ENCODE measurements around the gene PARVA.

Gene PARVA

GRCh38 chr11:12397931-12398334 lies 20.6 kb downstream of the PARVA start:
- Histone ChIP-seq H4K20me1 (ENCODE audit: control insufficient read depth, insufficient read depth, low read depth, low read length) (no peaks in the 10 kb centered on the region), H3K9me2 (replicated peaks; ENCODE audit: control insufficient read depth, low read length) (no peaks in the 10 kb centered on the region), H3K36me3 (ENCODE audit: control insufficient read depth, low read length) (no peaks in the 10 kb centered on the region), H3K9me3 (ENCODE audit: control insufficient read depth, insufficient read depth, low read length) (no peaks in the 10 kb centered on the region), H3K4me2 (ENCODE audit: low read length) (no peak overlapping the region), H3F3A (ENCODE audit: control insufficient read depth, insufficient read depth) (no peaks in the 10 kb centered on the region), H3K27me3 (ENCODE audit: control insufficient read depth, low read length) (no peaks in the 10 kb centered on the region), H3K27ac (ENCODE audit: low read depth, low read length) (no peak overlapping the region), H3K4me3 (ENCODE audit: low read length) (no peak overlapping the region), H3K4me1 (ENCODE audit: control insufficient read depth, low read length) (no peaks in the 10 kb centered on the region), H3K79me2 (ENCODE audit: control insufficient read depth, low read length) (no peaks in the 10 kb centered on the region)
- TF ChIP-seq, protein P1, sequence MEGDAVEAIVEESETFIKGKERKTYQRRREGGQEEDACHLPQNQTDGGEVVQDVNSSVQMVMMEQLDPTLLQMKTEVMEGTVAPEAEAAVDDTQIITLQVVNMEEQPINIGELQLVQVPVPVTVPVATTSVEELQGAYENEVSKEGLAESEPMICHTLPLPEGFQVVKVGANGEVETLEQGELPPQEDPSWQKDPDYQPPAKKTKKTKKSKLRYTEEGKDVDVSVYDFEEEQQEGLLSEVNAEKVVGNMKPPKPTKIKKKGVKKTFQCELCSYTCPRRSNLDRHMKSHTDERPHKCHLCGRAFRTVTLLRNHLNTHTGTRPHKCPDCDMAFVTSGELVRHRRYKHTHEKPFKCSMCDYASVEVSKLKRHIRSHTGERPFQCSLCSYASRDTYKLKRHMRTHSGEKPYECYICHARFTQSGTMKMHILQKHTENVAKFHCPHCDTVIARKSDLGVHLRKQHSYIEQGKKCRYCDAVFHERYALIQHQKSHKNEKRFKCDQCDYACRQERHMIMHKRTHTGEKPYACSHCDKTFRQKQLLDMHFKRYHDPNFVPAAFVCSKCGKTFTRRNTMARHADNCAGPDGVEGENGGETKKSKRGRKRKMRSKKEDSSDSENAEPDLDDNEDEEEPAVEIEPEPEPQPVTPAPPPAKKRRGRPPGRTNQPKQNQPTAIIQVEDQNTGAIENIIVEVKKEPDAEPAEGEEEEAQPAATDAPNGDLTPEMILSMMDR (IDR thresholded peaks at IDR 0.05; ENCODE audit: low read depth, low read length, poor library complexity, severe bottlenecking) = no peak
- TF ChIP-seq EZH2phosphoT487 (IDR thresholded peaks at IDR 0.05; ENCODE audit: borderline replicate concordance, low read length) = no peak

GRCh38 chr11:12399355-12399754 lies 22.0 kb downstream of the PARVA start:
- TF ChIP-seq, protein P1 (IDR thresholded peaks at IDR 0.05; ENCODE audit: low read depth, low read length, poor library complexity, severe bottlenecking) = no peak
- TF ChIP-seq EZH2phosphoT487 (IDR thresholded peaks at IDR 0.05; ENCODE audit: borderline replicate concordance, low read length) = no peak
- no peaks in the 10 kb centered on the region for H4K20me1 ChIP-seq (ENCODE audit: control insufficient read depth, insufficient read depth, low read depth, low read length)
- no peak overlapping the region for H3K4me3 ChIP-seq (ENCODE audit: low read length)
- H3K27ac ChIP-seq (ENCODE audit: low read depth, low read length) = no peak overlapping the region
- H3K27me3 ChIP-seq (ENCODE audit: control insufficient read depth, low read length) = no peaks in the 10 kb centered on the region
- H3K4me2 ChIP-seq (ENCODE audit: low read length) = no peak overlapping the region
- no peaks in the 10 kb centered on the region for H3K79me2 ChIP-seq (ENCODE audit: control insufficient read depth, low read length)
- H3K9me2 ChIP-seq (replicated peaks; ENCODE audit: control insufficient read depth, low read length) = no peaks in the 10 kb centered on the region
- H3K9me3 ChIP-seq (ENCODE audit: control insufficient read depth, insufficient read depth, low read length) = no peaks in the 10 kb centered on the region
- no peaks in the 10 kb centered on the region for H3K36me3 ChIP-seq (ENCODE audit: control insufficient read depth, low read length)
- H3K4me1 ChIP-seq (ENCODE audit: control insufficient read depth, low read length) = no peaks in the 10 kb centered on the region
- H3F3A ChIP-seq (ENCODE audit: control insufficient read depth, insufficient read depth) = no peaks in the 10 kb centered on the region

- no peak overlapping the region for H3K27ac ChIP-seq (ENCODE audit: low read depth, low read length)
Observed at GRCh38 chr11:12402025-12402424, 24.7 kb downstream of the PARVA start.

More at GRCh38 chr11:12402025-12402424, 24.7 kb downstream of the PARVA start:
- H3K27me3 ChIP-seq (ENCODE audit: control insufficient read depth, low read length) = no peaks in the 10 kb centered on the region
- H3K36me3 ChIP-seq (ENCODE audit: control insufficient read depth, low read length) = no peaks in the 10 kb centered on the region
- H3K79me2 ChIP-seq (ENCODE audit: control insufficient read depth, low read length) = no peaks in the 10 kb centered on the region
- H4K20me1 ChIP-seq (ENCODE audit: control insufficient read depth, insufficient read depth, low read depth, low read length) = no peaks in the 10 kb centered on the region
- no peaks in the 10 kb centered on the region for H3K9me2 ChIP-seq (replicated peaks; ENCODE audit: control insufficient read depth, low read length)
- TF ChIP-seq EZH2phosphoT487 (IDR thresholded peaks at IDR 0.05; ENCODE audit: borderline replicate concordance, low read length) = no peak
- TF ChIP-seq, protein P1 (IDR thresholded peaks at IDR 0.05; ENCODE audit: low read depth, low read length, poor library complexity, severe bottlenecking) = no peak
- H3K9me3 ChIP-seq (ENCODE audit: control insufficient read depth, insufficient read depth, low read length) = no peaks in the 10 kb centered on the region
- H3K4me1 ChIP-seq (ENCODE audit: control insufficient read depth, low read length) = no peaks in the 10 kb centered on the region
- H3K4me3 ChIP-seq (ENCODE audit: low read length) = no peak overlapping the region
- no peak overlapping the region for H3K4me2 ChIP-seq (ENCODE audit: low read length)
- H3F3A ChIP-seq (ENCODE audit: control insufficient read depth, insufficient read depth) = no peaks in the 10 kb centered on the region
